Keratinocyte (primary cell): ENCODE results near the gene RNF166.

Source experiments
- EZH2 ChIP-seq: IDR thresholded peaks from one replicate; pipeline ENCODE4 v1.6.1; 2012; ENCODE audit warnings: inconsistent platforms, mild to moderate bottlenecking, low read length, moderate library complexity
- TF ChIP-seq, protein P1 (sequence below), 3 experiments: IDR thresholded peaks in 1 of 3; conservative IDR thresholded peaks in 1 of 3; optimal IDR thresholded peaks in 1 of 3; 2 replicates in 2 of 3; 3 replicates in 1 of 3; pipeline versions ENCODE3 to v1.5.1; 2011; ENCODE audit warnings: low read length in 3 of 3, mild to moderate bottlenecking in 3 of 3, moderate library complexity in 2 of 3, control low read depth in 1 of 3, inconsistent platforms in 1 of 3; ENCODE audit not compliant: insufficient read depth in 2 of 3; ENCODE audit errors: extremely low read depth in 1 of 3

DNA sequence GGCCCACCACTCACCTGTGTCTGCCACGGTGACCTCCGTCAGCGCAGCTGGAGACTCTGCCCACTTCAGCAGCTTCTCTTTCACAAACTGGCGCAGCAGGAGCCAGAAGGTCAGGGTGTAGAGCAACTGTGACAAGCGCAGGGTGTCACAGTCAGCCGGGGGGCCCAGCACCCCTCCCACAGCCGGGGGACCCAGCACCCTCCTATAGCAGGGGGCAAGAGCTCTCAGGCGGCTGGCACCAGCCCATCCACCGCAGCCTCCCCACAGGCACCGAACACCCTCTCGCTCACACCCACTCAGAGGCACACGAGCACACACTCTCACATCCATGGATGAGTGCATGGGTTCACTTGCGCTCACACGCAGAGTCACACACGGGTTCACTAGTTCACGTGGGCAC lies 28.9 kb upstream of the RNF166 start:
- TF ChIP-seq EZH2 = no peak
- TF ChIP-seq, protein P1, sequence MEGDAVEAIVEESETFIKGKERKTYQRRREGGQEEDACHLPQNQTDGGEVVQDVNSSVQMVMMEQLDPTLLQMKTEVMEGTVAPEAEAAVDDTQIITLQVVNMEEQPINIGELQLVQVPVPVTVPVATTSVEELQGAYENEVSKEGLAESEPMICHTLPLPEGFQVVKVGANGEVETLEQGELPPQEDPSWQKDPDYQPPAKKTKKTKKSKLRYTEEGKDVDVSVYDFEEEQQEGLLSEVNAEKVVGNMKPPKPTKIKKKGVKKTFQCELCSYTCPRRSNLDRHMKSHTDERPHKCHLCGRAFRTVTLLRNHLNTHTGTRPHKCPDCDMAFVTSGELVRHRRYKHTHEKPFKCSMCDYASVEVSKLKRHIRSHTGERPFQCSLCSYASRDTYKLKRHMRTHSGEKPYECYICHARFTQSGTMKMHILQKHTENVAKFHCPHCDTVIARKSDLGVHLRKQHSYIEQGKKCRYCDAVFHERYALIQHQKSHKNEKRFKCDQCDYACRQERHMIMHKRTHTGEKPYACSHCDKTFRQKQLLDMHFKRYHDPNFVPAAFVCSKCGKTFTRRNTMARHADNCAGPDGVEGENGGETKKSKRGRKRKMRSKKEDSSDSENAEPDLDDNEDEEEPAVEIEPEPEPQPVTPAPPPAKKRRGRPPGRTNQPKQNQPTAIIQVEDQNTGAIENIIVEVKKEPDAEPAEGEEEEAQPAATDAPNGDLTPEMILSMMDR (optimal IDR thresholded peaks at IDR 0.05 in 1 of 3, IDR thresholded peaks at IDR 0.05 in 1 of 3, conservative IDR thresholded peaks at IDR 0.05 in 1 of 3; ENCODE audit: extremely low read depth in 1 of 3, insufficient read depth in 2 of 3, low read length in 3 of 3) = no peak
